K562 (cell line): Measurements from ENCODE around the gene AGO3. TPM values are rescaled to one million over a fixed set of nuclear protein-coding genes. Genes with fewer than 3 reads are reported as not detected.

Experiments used
- ADNP ChIP-seq: fragments of 200-800 bp; sonication (Bioruptor generic); IDR thresholded peaks from 2 replicates; pipeline ENCODE4 v1.6.1; 2016; ENCODE audit warnings: missing genetic modification characterization, missing compliant biosample characterization
- ARID2 ChIP-seq: fragments of 450-650 bp; IDR thresholded peaks from 2 replicates; pipeline ENCODE4 v1.6.1; 2017; ENCODE audit warnings: antibody characterized with exemption, mild to moderate bottlenecking
- EP400 ChIP-seq: fragments of 450-650 bp; IDR thresholded peaks from 2 replicates; pipeline ENCODE4 v1.6.1; 2017; ENCODE audit warnings: antibody characterized with exemption, mild to moderate bottlenecking, moderate library complexity
- KAT7 ChIP-seq: sonication (generic); formaldehyde crosslinking; IDR thresholded peaks from 2 replicates; pipeline ENCODE4 v1.8.0; 2022; ENCODE audit warnings: missing genetic modification reagents, mild to moderate bottlenecking, borderline replicate concordance
- MAFG ChIP-seq: fragments of 450-650 bp; conservative IDR thresholded peaks from 2 replicates; pipeline ENCODE4 v1.6.1; 2016; ENCODE audit warnings: missing genetic modification characterization, missing compliant biosample characterization
- SNRNP70 ChIP-seq: fragments of 200-400 bp; formaldehyde crosslinking; optimal IDR thresholded peaks from 2 replicates; pipeline ENCODE3; 2017; ENCODE audit warnings: low read depth, low read length
- ZNF316 ChIP-seq: fragments of 450-650 bp; IDR thresholded peaks from 2 replicates; pipeline ENCODE4 v1.6.1; 2016
- ZNF347 ChIP-seq: fragments of 450-650 bp; formaldehyde crosslinking; IDR thresholded peaks from 2 replicates; pipeline ENCODE4 v1.4.0; 2020; ENCODE audit warnings: low read depth, mild to moderate bottlenecking, moderate library complexity
- ZSCAN29 ChIP-seq: fragments of 450-650 bp; IDR thresholded peaks from 2 replicates; pipeline ENCODE4 v1.6.1; 2017
- polyA plus RNA-seq, 8 experiments: library from polyadenylated mRNA; depleted of rRNA in 4 of 8; stranded (reverse) in 5 of 8; unstranded in 3 of 8; fragments of >200 nt; fragmentation: Nextera tagmentation in 2 of 8; fragmentation: Illumina TruSeq in 1 of 8; extraction: Ambion mirVana in 2 of 8; extraction: Trizol in 1 of 8; gene quantifications; 2 replicates each; pipeline versions ENCODE4 v1.2.1 to v1.2.3, GENCODE V29; 2011 to 2014; ENCODE audit warnings: inconsistent platforms in 1 of 8, missing spikeins in 1 of 8
- total RNA-seq, 7 experiments: library from RNA; depleted of rRNA in 6 of 7; stranded (reverse); fragments of >200 nt in 6 of 7; fragmentation: Illumina TruSeq in 2 of 7; extraction: Trizol in 2 of 7; gene quantifications; 2 replicates each; pipeline versions ENCODE4 v1.2.1 to v1.2.3, GENCODE V29; 2011 to 2021; ENCODE audit warnings: low replicate concordance in 1 of 7
- TF ChIP-seq, protein P1 (sequence below): fragments of 250-450 bp; sonication (Bioruptor Pico); IDR thresholded peaks from 2 replicates; pipeline ENCODE4 v1.4.0; 2020
- TF ChIP-seq, protein P2 (sequence below): fragments of 450-650 bp; IDR thresholded peaks from 2 replicates; pipeline ENCODE4 v1.6.1; 2016; ENCODE audit warnings: mild to moderate bottlenecking
- TF ChIP-seq, protein P3 (sequence below): sonication (generic); formaldehyde crosslinking; IDR thresholded peaks from 2 replicates; pipeline ENCODE4 v1.8.0; 2022; ENCODE audit warnings: mild to moderate bottlenecking, missing genetic modification reagents

AGO3 gene
- total and polyA plus RNA-seq, 9 of the 15 experiments (the other 6 are each of a cell fraction or from before 2014, with no cell fraction given), result 4.5 to 41.5 (median 22.7) TPM

DNA sequence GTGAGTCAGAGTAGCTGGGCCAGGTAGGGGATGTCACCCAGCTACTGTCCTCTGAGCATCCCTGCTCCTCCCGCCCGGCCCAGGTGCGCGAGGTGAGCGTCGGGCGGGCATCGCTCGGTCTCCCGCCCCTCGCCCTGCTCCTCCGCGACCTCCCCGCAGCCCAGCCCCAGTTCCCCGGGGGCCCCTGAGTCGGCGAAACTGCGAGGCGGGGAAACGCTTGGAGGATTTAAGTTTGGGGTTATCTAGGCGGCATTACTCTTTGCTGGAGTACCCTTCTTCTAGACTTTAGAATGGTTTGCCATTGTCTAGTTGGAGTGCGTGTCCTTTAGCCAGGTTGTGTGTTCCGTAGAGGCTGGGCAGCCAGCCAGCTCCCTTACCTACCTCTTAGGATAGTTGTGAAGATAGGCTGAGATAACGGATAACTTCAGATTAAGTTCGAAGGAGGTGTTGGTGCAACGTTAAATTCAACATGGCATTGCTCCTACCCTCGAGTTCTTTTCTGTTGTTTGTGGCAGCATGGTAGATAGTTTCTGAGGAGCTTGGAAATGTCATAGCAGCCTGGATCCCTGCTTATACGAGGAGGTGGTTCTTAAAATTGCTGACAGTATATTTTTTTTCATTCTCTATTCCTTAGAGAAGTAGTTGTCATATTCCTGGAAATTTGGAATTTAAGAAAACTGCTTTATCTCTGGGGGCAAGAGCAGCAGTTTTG is 697 bp downstream of the AGO3 start (continued):
- TF ChIP-seq, protein P1, sequence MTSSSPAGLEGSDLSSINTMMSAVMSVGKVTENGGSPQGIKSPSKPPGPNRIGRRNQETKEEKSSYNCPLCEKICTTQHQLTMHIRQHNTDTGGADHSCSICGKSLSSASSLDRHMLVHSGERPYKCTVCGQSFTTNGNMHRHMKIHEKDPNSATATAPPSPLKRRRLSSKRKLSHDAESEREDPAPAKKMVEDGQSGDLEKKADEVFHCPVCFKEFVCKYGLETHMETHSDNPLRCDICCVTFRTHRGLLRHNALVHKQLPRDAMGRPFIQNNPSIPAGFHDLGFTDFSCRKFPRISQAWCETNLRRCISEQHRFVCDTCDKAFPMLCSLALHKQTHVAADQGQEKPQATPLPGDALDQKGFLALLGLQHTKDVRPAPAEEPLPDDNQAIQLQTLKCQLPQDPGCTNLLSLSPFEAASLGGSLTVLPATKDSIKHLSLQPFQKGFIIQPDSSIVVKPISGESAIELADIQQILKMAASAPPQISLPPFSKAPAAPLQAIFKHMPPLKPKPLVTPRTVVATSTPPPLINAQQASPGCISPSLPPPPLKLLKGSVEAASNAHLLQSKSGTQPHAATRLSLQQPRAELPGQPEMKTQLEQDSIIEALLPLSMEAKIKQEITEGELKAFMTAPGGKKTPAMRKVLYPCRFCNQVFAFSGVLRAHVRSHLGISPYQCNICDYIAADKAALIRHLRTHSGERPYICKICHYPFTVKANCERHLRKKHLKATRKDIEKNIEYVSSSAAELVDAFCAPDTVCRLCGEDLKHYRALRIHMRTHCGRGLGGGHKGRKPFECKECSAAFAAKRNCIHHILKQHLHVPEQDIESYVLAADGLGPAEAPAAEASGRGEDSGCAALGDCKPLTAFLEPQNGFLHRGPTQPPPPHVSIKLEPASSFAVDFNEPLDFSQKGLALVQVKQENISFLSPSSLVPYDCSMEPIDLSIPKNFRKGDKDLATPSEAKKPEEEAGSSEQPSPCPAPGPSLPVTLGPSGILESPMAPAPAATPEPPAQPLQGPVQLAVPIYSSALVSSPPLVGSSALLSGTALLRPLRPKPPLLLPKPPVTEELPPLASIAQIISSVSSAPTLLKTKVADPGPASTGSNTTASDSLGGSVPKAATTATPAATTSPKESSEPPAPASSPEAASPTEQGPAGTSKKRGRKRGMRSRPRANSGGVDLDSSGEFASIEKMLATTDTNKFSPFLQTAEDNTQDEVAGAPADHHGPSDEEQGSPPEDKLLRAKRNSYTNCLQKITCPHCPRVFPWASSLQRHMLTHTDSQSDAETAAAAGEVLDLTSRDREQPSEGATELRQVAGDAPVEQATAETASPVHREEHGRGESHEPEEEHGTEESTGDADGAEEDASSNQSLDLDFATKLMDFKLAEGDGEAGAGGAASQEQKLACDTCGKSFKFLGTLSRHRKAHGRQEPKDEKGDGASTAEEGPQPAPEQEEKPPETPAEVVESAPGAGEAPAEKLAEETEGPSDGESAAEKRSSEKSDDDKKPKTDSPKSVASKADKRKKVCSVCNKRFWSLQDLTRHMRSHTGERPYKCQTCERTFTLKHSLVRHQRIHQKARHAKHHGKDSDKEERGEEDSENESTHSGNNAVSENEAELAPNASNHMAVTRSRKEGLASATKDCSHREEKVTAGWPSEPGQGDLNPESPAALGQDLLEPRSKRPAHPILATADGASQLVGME (CRISPR knock-in tag), result peak; percentile 86; the same call in 1 of the 2 replicates
- TF ChIP-seq ZSCAN29, result no peak
- peak; percentile 11; the same call in 1 of the 2 replicates for TF ChIP-seq KAT7 (CRISPR knock-in tag)
- no peak for TF ChIP-seq ADNP
- TF ChIP-seq MAFG, result peak; percentile 95
- TF ChIP-seq ZNF347 (CRISPR knock-in tag), result peak; percentile 14; the same call in 1 of the 2 replicates
- 0 out of 2 replicates have a peak, but pooled peaks have one; percentile 15 for TF ChIP-seq EP400
- peak; percentile 99 for TF ChIP-seq ZNF316
- TF ChIP-seq, protein P2, sequence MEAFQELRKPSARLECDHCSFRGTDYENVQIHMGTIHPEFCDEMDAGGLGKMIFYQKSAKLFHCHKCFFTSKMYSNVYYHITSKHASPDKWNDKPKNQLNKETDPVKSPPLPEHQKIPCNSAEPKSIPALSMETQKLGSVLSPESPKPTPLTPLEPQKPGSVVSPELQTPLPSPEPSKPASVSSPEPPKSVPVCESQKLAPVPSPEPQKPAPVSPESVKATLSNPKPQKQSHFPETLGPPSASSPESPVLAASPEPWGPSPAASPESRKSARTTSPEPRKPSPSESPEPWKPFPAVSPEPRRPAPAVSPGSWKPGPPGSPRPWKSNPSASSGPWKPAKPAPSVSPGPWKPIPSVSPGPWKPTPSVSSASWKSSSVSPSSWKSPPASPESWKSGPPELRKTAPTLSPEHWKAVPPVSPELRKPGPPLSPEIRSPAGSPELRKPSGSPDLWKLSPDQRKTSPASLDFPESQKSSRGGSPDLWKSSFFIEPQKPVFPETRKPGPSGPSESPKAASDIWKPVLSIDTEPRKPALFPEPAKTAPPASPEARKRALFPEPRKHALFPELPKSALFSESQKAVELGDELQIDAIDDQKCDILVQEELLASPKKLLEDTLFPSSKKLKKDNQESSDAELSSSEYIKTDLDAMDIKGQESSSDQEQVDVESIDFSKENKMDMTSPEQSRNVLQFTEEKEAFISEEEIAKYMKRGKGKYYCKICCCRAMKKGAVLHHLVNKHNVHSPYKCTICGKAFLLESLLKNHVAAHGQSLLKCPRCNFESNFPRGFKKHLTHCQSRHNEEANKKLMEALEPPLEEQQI, result peak; percentile 28; the same call in 1 of the 2 replicates
- 0 out of 2 replicates have a peak, but pooled peaks have one; percentile 10 for TF ChIP-seq ARID2
- TF ChIP-seq, protein P3, sequence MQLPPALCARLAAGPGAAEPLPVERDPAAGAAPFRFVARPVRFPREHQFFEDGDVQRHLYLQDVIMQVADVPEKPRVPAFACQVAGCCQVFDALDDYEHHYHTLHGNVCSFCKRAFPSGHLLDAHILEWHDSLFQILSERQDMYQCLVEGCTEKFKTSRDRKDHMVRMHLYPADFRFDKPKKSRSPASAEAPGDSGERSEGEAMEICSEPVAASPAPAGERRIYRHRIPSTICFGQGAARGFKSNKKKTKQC, result peak; percentile 12; the same call in 1 of the 2 replicates
- no peak for TF ChIP-seq SNRNP70
